ENCODE measurements around the gene DHX35.
A peak's percentile ranks its signal among the peaks of the same experiment; 100 is the strongest.

DHX35 gene

DNA sequence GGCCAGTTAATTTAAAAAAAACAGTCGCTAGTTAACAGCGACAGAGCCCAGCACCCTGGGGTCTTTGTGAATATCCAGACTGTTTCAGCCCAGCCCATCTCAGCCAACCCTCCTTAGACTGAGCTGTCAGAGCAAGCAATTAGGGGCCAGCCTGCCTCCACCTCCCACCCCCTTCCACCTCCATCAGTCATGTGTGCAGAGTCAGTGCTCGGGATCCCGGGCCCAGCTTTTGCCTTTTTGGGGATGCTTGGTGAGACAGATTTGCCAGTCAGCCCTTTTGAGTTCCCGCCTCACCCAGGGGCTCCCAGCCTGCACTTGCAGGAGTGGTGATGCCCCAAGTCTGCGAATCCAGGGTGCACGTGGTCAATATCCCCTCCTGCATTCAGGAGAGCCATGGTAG lies 42.5 kb upstream of the DHX35 start:
- no peak for DNase-seq (ENCODE audit: low spot score)

DNA sequence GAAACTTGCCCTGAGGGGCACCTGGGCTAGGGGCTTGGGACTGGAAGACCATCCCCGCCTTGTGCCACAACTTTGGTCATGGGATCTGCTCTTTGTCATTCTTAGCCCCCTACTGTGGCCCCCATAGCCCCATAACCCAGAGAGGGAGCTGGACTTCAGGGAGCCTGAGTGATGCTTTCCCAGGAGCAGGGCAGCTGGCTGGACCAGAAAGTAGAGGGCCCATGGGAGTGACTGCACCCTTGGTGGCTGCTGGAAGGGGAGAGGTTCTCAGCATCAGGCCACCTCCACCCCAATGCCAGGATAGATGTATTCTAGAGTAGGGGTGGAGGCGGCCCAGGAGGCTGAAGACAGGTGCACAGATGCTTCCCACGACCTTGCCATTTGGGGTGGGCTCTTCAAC lies 41.7 kb upstream of the DHX35 start:
- no peaks in the 10 kb centered on the region for H3K27me3 ChIP-seq (ENCODE audit: control insufficient read depth in 3 of 3, insufficient read depth in 3 of 3, low read depth in 1 of 3, low read length in 3 of 3)
- peak overlapping the region; percentile 11 for H2AK5ac ChIP-seq (ENCODE audit: low read depth, low read length)

More for the DNA sequence above, 42.5 kb upstream of the DHX35 start:
- peaks cover 0 to 14% of the 10 kb centered on the region in 2 donors for H3K36me3 ChIP-seq (replicated peaks in 1 of 2; ENCODE audit: control insufficient read depth in 2 of 2, insufficient read depth in 2 of 2, low read length in 2 of 2)
- no peaks in the 10 kb centered on the region for H3K79me1 ChIP-seq (ENCODE audit: low read depth, low read length)
- no peak overlapping the region for H3K14ac ChIP-seq (ENCODE audit: low read length)
- peak overlapping the region; percentile 93 for H3K18ac ChIP-seq (ENCODE audit: low read length)
- peak overlapping the region; percentile 9 for H3K27ac ChIP-seq (replicated peaks; ENCODE audit: low read length)
- H2BK5ac ChIP-seq (ENCODE audit: low read length), result peak overlapping the region; percentile 32
- no peak overlapping the region for H4K8ac ChIP-seq (ENCODE audit: low read depth, low read length)
- H4K91ac ChIP-seq (ENCODE audit: low read depth, low read length, poor library complexity), result no peak overlapping the region
- H2BK12ac ChIP-seq (ENCODE audit: low read length), result peak overlapping the region; percentile 85
- no peak overlapping the region for H3K4ac ChIP-seq (ENCODE audit: low read length)
- H3K9me3 ChIP-seq (replicated peaks in 1 of 2; ENCODE audit: control insufficient read depth in 2 of 2, insufficient read depth in 1 of 2, low read depth in 1 of 2, low read length in 2 of 2), result peaks cover 0 to 2% of the 10 kb centered on the region in 2 donors
- peak overlapping the region; percentile 42 for H2BK120ac ChIP-seq (ENCODE audit: low read depth, low read length)
- H3K4me2 ChIP-seq (ENCODE audit: insufficient read depth, low read length, poor library complexity, severe bottlenecking), result no peak overlapping the region
- no CpG with 5 or more reads among the region's 7 CpGs for WGBS, 2 donors (ENCODE audit: extremely low coverage in 2 of 2, insufficient read length in 2 of 2, insufficient replicate concordance in 1 of 2)
- H3K4me1 ChIP-seq (ENCODE audit: control insufficient read depth in 2 of 2, insufficient read depth in 1 of 2, low read depth in 1 of 2, low read length in 2 of 2), result peaks cover 0 to 17% of the 10 kb centered on the region in 2 donors
- H3K4me3 ChIP-seq (ENCODE audit: low read length in 2 of 2), result no peak overlapping the region
- H3K27me3 ChIP-seq (ENCODE audit: control insufficient read depth in 3 of 3, insufficient read depth in 3 of 3, low read depth in 1 of 3, low read length in 3 of 3), result no peaks in the 10 kb centered on the region
- peak overlapping the region; percentile 46 for H2BK15ac ChIP-seq (ENCODE audit: low read length)
- no peak overlapping the region for H2AFZ ChIP-seq (ENCODE audit: low read length)
- H2AK5ac ChIP-seq (ENCODE audit: low read depth, low read length), result peak overlapping the region; percentile 11
- H3K9ac ChIP-seq (ENCODE audit: low read depth, low read length, poor library complexity), result no peak overlapping the region
- H3K23ac ChIP-seq (ENCODE audit: low read depth, low read length, poor library complexity), result no peak overlapping the region

DNA sequence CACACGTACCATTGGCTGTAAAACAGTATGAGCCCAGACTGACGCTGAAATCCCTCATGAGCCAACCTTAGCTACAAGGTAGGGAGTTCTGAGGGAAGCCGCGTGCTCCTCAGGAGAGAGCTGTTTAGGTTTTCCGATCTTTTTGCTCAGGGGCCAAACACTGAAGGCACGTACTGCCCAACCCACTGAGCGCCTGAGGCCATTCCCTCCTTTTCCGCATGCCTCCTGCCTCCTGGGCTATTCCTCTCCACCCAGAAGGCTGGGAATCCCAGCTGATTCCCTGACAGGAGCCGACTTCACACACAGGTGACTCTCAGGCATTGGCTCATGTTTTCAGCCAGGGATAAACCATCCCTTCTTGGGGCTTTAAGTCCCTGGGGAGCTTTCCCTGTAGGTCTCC lies 41.3 kb upstream of the DHX35 start:
- H3K4ac ChIP-seq (ENCODE audit: low read length), result no peak overlapping the region
- no peak overlapping the region for H3K4me3 ChIP-seq (ENCODE audit: low read length in 2 of 2)
- no peak overlapping the region for H3K18ac ChIP-seq (ENCODE audit: low read length)
- no CpG with 5 or more reads among the region's 9 CpGs for WGBS, 2 donors (ENCODE audit: extremely low coverage in 2 of 2, insufficient read length in 2 of 2, insufficient replicate concordance in 1 of 2)
- peaks cover 0 to 14% of the 10 kb centered on the region in 2 donors for H3K36me3 ChIP-seq (replicated peaks in 1 of 2; ENCODE audit: control insufficient read depth in 2 of 2, insufficient read depth in 2 of 2, low read length in 2 of 2)
- H3K23ac ChIP-seq (ENCODE audit: low read depth, low read length, poor library complexity), result no peak overlapping the region
- peak overlapping the region; percentile 11 for H2AK5ac ChIP-seq (ENCODE audit: low read depth, low read length)
- H3K14ac ChIP-seq (ENCODE audit: low read length), result no peak overlapping the region
- H4K8ac ChIP-seq (ENCODE audit: low read depth, low read length), result no peak overlapping the region
- no peaks in the 10 kb centered on the region for H3K79me1 ChIP-seq (ENCODE audit: low read depth, low read length)
- H2AFZ ChIP-seq (ENCODE audit: low read length), result no peak overlapping the region
- no peak overlapping the region for H2BK12ac ChIP-seq (ENCODE audit: low read length)
- DNase-seq (ENCODE audit: low spot score), result no peak
- H2BK120ac ChIP-seq (ENCODE audit: low read depth, low read length), result no peak overlapping the region
- H3K9me3 ChIP-seq (replicated peaks in 1 of 2; ENCODE audit: control insufficient read depth in 2 of 2, insufficient read depth in 1 of 2, low read depth in 1 of 2, low read length in 2 of 2), result peaks cover 0 to 2% of the 10 kb centered on the region in 2 donors
- no peak overlapping the region for H4K91ac ChIP-seq (ENCODE audit: low read depth, low read length, poor library complexity)
- H3K9ac ChIP-seq (ENCODE audit: low read depth, low read length, poor library complexity), result no peak overlapping the region
- no peaks in the 10 kb centered on the region for H3K27me3 ChIP-seq (ENCODE audit: control insufficient read depth in 3 of 3, insufficient read depth in 3 of 3, low read depth in 1 of 3, low read length in 3 of 3)
- H2BK15ac ChIP-seq (ENCODE audit: low read length), result no peak overlapping the region
- peaks cover 0 to 17% of the 10 kb centered on the region in 2 donors for H3K4me1 ChIP-seq (ENCODE audit: control insufficient read depth in 2 of 2, insufficient read depth in 1 of 2, low read depth in 1 of 2, low read length in 2 of 2)
- H3K27ac ChIP-seq (replicated peaks; ENCODE audit: low read length), result no peak overlapping the region
- H2BK5ac ChIP-seq (ENCODE audit: low read length), result no peak overlapping the region
- H3K4me2 ChIP-seq (ENCODE audit: insufficient read depth, low read length, poor library complexity, severe bottlenecking), result no peak overlapping the region

More for the DNA sequence above, 41.7 kb upstream of the DHX35 start:
- H3K79me1 ChIP-seq (ENCODE audit: low read depth, low read length), result no peaks in the 10 kb centered on the region
- peak overlapping the region; percentile 42 for H2BK120ac ChIP-seq (ENCODE audit: low read depth, low read length)
- no CpG with 5 or more reads among the region's 3 CpGs for WGBS, 2 donors (ENCODE audit: extremely low coverage in 2 of 2, insufficient read length in 2 of 2, insufficient replicate concordance in 1 of 2)
- H3K27ac ChIP-seq (replicated peaks; ENCODE audit: low read length), result no peak overlapping the region
- H2BK15ac ChIP-seq (ENCODE audit: low read length), result peak overlapping the region; percentile 46
- no peak overlapping the region for H2BK5ac ChIP-seq (ENCODE audit: low read length)
- H4K91ac ChIP-seq (ENCODE audit: low read depth, low read length, poor library complexity), result no peak overlapping the region
- peaks cover 0 to 2% of the 10 kb centered on the region in 2 donors for H3K9me3 ChIP-seq (replicated peaks in 1 of 2; ENCODE audit: control insufficient read depth in 2 of 2, insufficient read depth in 1 of 2, low read depth in 1 of 2, low read length in 2 of 2)
- H3K4me1 ChIP-seq (ENCODE audit: control insufficient read depth in 2 of 2, insufficient read depth in 1 of 2, low read depth in 1 of 2, low read length in 2 of 2), result peaks cover 0 to 17% of the 10 kb centered on the region in 2 donors
- no peak overlapping the region for H2AFZ ChIP-seq (ENCODE audit: low read length)
- peaks cover 0 to 14% of the 10 kb centered on the region in 2 donors for H3K36me3 ChIP-seq (replicated peaks in 1 of 2; ENCODE audit: control insufficient read depth in 2 of 2, insufficient read depth in 2 of 2, low read length in 2 of 2)
- no peak overlapping the region for H3K4me3 ChIP-seq (ENCODE audit: low read length in 2 of 2)
- no peak overlapping the region for H3K4me2 ChIP-seq (ENCODE audit: insufficient read depth, low read length, poor library complexity, severe bottlenecking)
- H3K4ac ChIP-seq (ENCODE audit: low read length), result no peak overlapping the region
- H2BK12ac ChIP-seq (ENCODE audit: low read length), result peak overlapping the region; percentile 7
- H3K9ac ChIP-seq (ENCODE audit: low read depth, low read length, poor library complexity), result no peak overlapping the region
- H3K23ac ChIP-seq (ENCODE audit: low read depth, low read length, poor library complexity), result no peak overlapping the region
- H3K14ac ChIP-seq (ENCODE audit: low read length), result no peak overlapping the region
- DNase-seq (ENCODE audit: low spot score), result no peak
- no peak overlapping the region for H4K8ac ChIP-seq (ENCODE audit: low read depth, low read length)
- H3K18ac ChIP-seq (ENCODE audit: low read length), result peak overlapping the region; percentile 49

DNA sequence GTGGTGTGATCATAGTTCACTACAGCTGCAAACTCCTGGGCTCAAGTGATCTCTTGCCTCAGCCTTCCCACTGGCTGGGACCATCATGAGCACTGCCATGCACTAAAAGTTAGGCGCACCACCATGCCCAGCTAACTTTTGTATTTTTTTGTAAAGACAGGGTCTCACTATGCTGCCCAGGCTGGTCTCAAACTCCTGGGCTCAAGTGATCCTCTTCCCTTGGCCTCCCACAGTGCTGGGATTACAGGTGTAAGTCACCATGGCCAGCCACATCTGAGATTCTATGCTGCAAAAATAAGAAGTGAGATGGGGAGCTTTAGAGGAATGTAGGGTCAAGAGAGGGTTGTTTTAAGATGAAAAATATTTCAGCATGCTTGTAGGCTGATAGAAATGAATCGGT lies 37.4 kb upstream of the DHX35 start:
- no peak overlapping the region for H2BK12ac ChIP-seq (ENCODE audit: low read length)
- H4K8ac ChIP-seq (ENCODE audit: low read depth, low read length), result no peak overlapping the region
- no peak overlapping the region for H2BK15ac ChIP-seq (ENCODE audit: low read length)
- no peak overlapping the region for H3K23ac ChIP-seq (ENCODE audit: low read depth, low read length, poor library complexity)
- no CpG with 5 or more reads among the region's 2 CpGs for WGBS, 2 donors (ENCODE audit: extremely low coverage in 2 of 2, insufficient read length in 2 of 2, insufficient replicate concordance in 1 of 2)
- H3K36me3 ChIP-seq (replicated peaks in 1 of 2; ENCODE audit: control insufficient read depth in 2 of 2, insufficient read depth in 2 of 2, low read length in 2 of 2), result peaks cover 4 to 18% of the 10 kb centered on the region in 2 donors
- H3K4me2 ChIP-seq (ENCODE audit: insufficient read depth, low read length, poor library complexity, severe bottlenecking), result no peak overlapping the region
- H3K4ac ChIP-seq (ENCODE audit: low read length), result no peak overlapping the region
- no peak overlapping the region for H2BK5ac ChIP-seq (ENCODE audit: low read length)
- no peak overlapping the region for H3K27ac ChIP-seq (replicated peaks; ENCODE audit: low read length)
- peaks cover 5 to 17% of the 10 kb centered on the region in 2 donors for H3K4me1 ChIP-seq (ENCODE audit: control insufficient read depth in 2 of 2, insufficient read depth in 1 of 2, low read depth in 1 of 2, low read length in 2 of 2)
- no peaks in the 10 kb centered on the region for H3K9me3 ChIP-seq (replicated peaks in 1 of 2; ENCODE audit: control insufficient read depth in 2 of 2, insufficient read depth in 1 of 2, low read depth in 1 of 2, low read length in 2 of 2)
- no peak overlapping the region for H3K14ac ChIP-seq (ENCODE audit: low read length)
- H3K79me1 ChIP-seq (ENCODE audit: low read depth, low read length), result peaks cover 10% of the 10 kb centered on the region
- no peaks in the 10 kb centered on the region for H3K27me3 ChIP-seq (ENCODE audit: control insufficient read depth in 3 of 3, insufficient read depth in 3 of 3, low read depth in 1 of 3, low read length in 3 of 3)
- H3K9ac ChIP-seq (ENCODE audit: low read depth, low read length, poor library complexity), result no peak overlapping the region
- H3K18ac ChIP-seq (ENCODE audit: low read length), result no peak overlapping the region
- no peak for DNase-seq (ENCODE audit: low spot score)
- H2BK120ac ChIP-seq (ENCODE audit: low read depth, low read length), result no peak overlapping the region
- no peak overlapping the region for H2AFZ ChIP-seq (ENCODE audit: low read length)
- H3K4me3 ChIP-seq (ENCODE audit: low read length in 2 of 2), result no peak overlapping the region
- H4K91ac ChIP-seq (ENCODE audit: low read depth, low read length, poor library complexity), result no peak overlapping the region
- no peak overlapping the region for H2AK5ac ChIP-seq (ENCODE audit: low read depth, low read length)
